ENCODE measurements around the gene SPNS1.

Gene SPNS1

GRCh38 chr16:29022196-29022595 lies 47.6 kb downstream of the SPNS1 start:
- no peak overlapping the region for H3K9ac ChIP-seq (ENCODE audit: low read length)
- H3K27ac ChIP-seq (ENCODE audit: low read depth, low read length) = no peak overlapping the region
- no peaks in the 10 kb centered on the region for H3K4me1 ChIP-seq (ENCODE audit: insufficient read depth, low read length)
- H3K27me3 ChIP-seq (ENCODE audit: control insufficient read depth in 1 of 2, insufficient read depth in 2 of 2, low read length in 2 of 2) = no peaks in the 10 kb centered on the region
- H3K4me3 ChIP-seq (ENCODE audit: low read depth in 1 of 2, low read length in 2 of 2) = no peak overlapping the region
- H3K9me3 ChIP-seq (ENCODE audit: low read length) = no peaks in the 10 kb centered on the region
- H3K36me3 ChIP-seq (ENCODE audit: insufficient read depth, low read length) = no peaks in the 10 kb centered on the region

- no peaks in the 10 kb centered on the region for H3K4me1 ChIP-seq (ENCODE audit: insufficient read depth, low read length)
- no peak overlapping the region for H3K9ac ChIP-seq (ENCODE audit: low read length)
- no peaks in the 10 kb centered on the region for H3K9me3 ChIP-seq (ENCODE audit: low read length)
- H3K36me3 ChIP-seq (ENCODE audit: insufficient read depth, low read length) = no peaks in the 10 kb centered on the region
- H3K4me3 ChIP-seq (ENCODE audit: low read depth in 1 of 2, low read length in 2 of 2) = no peak overlapping the region
- H3K27me3 ChIP-seq (ENCODE audit: control insufficient read depth in 1 of 2, insufficient read depth in 2 of 2, low read length in 2 of 2) = no peaks in the 10 kb centered on the region
- no peak overlapping the region for H3K27ac ChIP-seq (ENCODE audit: low read depth, low read length)
Observed at GRCh38 chr16:29023279-29024277, 49.0 kb downstream of the SPNS1 start.

GRCh38 chr16:29024278-29024677 lies 49.7 kb downstream of the SPNS1 start:
- H3K36me3 ChIP-seq (ENCODE audit: insufficient read depth, low read length) = no peaks in the 10 kb centered on the region
- H3K4me1 ChIP-seq (ENCODE audit: insufficient read depth, low read length) = no peaks in the 10 kb centered on the region
- H3K9me3 ChIP-seq (ENCODE audit: low read length) = no peaks in the 10 kb centered on the region
- H3K9ac ChIP-seq (ENCODE audit: low read length) = no peak overlapping the region
- H3K27me3 ChIP-seq (ENCODE audit: control insufficient read depth in 1 of 2, insufficient read depth in 2 of 2, low read length in 2 of 2) = no peaks in the 10 kb centered on the region
- H3K4me3 ChIP-seq (ENCODE audit: low read depth in 1 of 2, low read length in 2 of 2) = no peak overlapping the region
- no peak overlapping the region for H3K27ac ChIP-seq (ENCODE audit: low read depth, low read length)

GRCh38 chr16:29025218-29025617 lies 50.6 kb downstream of the SPNS1 start:
- Histone ChIP-seq H3K9me3 (ENCODE audit: low read length) (no peaks in the 10 kb centered on the region), H3K27ac (ENCODE audit: low read depth, low read length) (no peak overlapping the region), H3K4me3 (ENCODE audit: low read depth in 1 of 2, low read length in 2 of 2) (no peak overlapping the region), H3K4me1 (ENCODE audit: insufficient read depth, low read length) (no peaks in the 10 kb centered on the region), H3K36me3 (ENCODE audit: insufficient read depth, low read length) (no peaks in the 10 kb centered on the region), H3K27me3 (ENCODE audit: control insufficient read depth in 1 of 2, insufficient read depth in 2 of 2, low read length in 2 of 2) (no peaks in the 10 kb centered on the region), H3K9ac (ENCODE audit: low read length) (no peak overlapping the region)

- no peaks in the 10 kb centered on the region for H3K9me3 ChIP-seq (ENCODE audit: low read length)
- H3K27ac ChIP-seq (ENCODE audit: low read depth, low read length) = no peak overlapping the region
- no peaks in the 10 kb centered on the region for H3K27me3 ChIP-seq (ENCODE audit: control insufficient read depth in 1 of 2, insufficient read depth in 2 of 2, low read length in 2 of 2)
Observed at GRCh38 chr16:29025735-29026134, 51.2 kb downstream of the SPNS1 start.

GRCh38 chr16:29028457-29029167 lies 54.0 kb downstream of the SPNS1 start:
- Histone ChIP-seq H3K36me3 (ENCODE audit: insufficient read depth, low read length) (no peaks in the 10 kb centered on the region), H3K27me3 (ENCODE audit: control insufficient read depth in 1 of 2, insufficient read depth in 2 of 2, low read length in 2 of 2) (no peaks in the 10 kb centered on the region), H3K4me3 (ENCODE audit: low read depth in 1 of 2, low read length in 2 of 2) (no peak overlapping the region), H3K27ac (ENCODE audit: low read depth, low read length) (no peak overlapping the region), H3K4me1 (ENCODE audit: insufficient read depth, low read length) (no peaks in the 10 kb centered on the region), H3K9me3 (ENCODE audit: low read length) (no peaks in the 10 kb centered on the region), H3K9ac (ENCODE audit: low read length) (no peak overlapping the region)

More at GRCh38 chr16:29025735-29026134, 51.2 kb downstream of the SPNS1 start:
- H3K9ac ChIP-seq (ENCODE audit: low read length) = no peak overlapping the region
- H3K36me3 ChIP-seq (ENCODE audit: insufficient read depth, low read length) = no peaks in the 10 kb centered on the region
- no peaks in the 10 kb centered on the region for H3K4me1 ChIP-seq (ENCODE audit: insufficient read depth, low read length)
- no peak overlapping the region for H3K4me3 ChIP-seq (ENCODE audit: low read depth in 1 of 2, low read length in 2 of 2)

- Histone ChIP-seq H3K27me3 (ENCODE audit: control insufficient read depth in 1 of 2, insufficient read depth in 2 of 2, low read length in 2 of 2) (no peaks in the 10 kb centered on the region), H3K4me3 (ENCODE audit: low read depth in 1 of 2, low read length in 2 of 2) (no peak overlapping the region), H3K4me1 (ENCODE audit: insufficient read depth, low read length) (no peaks in the 10 kb centered on the region), H3K27ac (ENCODE audit: low read depth, low read length) (no peak overlapping the region), H3K9me3 (ENCODE audit: low read length) (no peaks in the 10 kb centered on the region), H3K9ac (ENCODE audit: low read length) (no peak overlapping the region), H3K36me3 (ENCODE audit: insufficient read depth, low read length) (no peaks in the 10 kb centered on the region)
Observed at GRCh38 chr16:29029168-29029994, 54.8 kb downstream of the SPNS1 start.

- Histone ChIP-seq H3K27ac (ENCODE audit: low read depth, low read length) (no peak overlapping the region), H3K27me3 (ENCODE audit: control insufficient read depth in 1 of 2, insufficient read depth in 2 of 2, low read length in 2 of 2) (no peaks in the 10 kb centered on the region), H3K9me3 (ENCODE audit: low read length) (no peaks in the 10 kb centered on the region), H3K4me1 (ENCODE audit: insufficient read depth, low read length) (no peaks in the 10 kb centered on the region), H3K4me3 (ENCODE audit: low read depth in 1 of 2, low read length in 2 of 2) (no peak overlapping the region), H3K9ac (ENCODE audit: low read length) (no peak overlapping the region), H3K36me3 (ENCODE audit: insufficient read depth, low read length) (no peaks in the 10 kb centered on the region)
Observed at GRCh38 chr16:29030086-29030840, 55.7 kb downstream of the SPNS1 start.
